Measurements from ENCODE around the gene NUP85. TPM values are rescaled to one million over a fixed set of nuclear protein-coding genes. Genes with fewer than 3 reads are reported as not detected.
A peak's percentile ranks its signal among the peaks of the same experiment; 100 is the strongest.

NUP85 gene
- total RNA-seq, 1 experiment from 2014 or later = 141 TPM

- Histone ChIP-seq H3K4me1 (ENCODE audit: control insufficient read depth, insufficient read depth, low read length) (0 out of 2 replicates have a peak, but pooled peaks cover 3% of the 10 kb centered on the region), H3K27me3 (ENCODE audit: control insufficient read depth, insufficient read depth, low read length) (no peaks in the 10 kb centered on the region), H3K36me3 (ENCODE audit: control insufficient read depth, insufficient read depth, low read length) (peaks cover 20% of the 10 kb centered on the region), H3K27ac (ENCODE audit: low read length) (no peak overlapping the region), H3K9me3 (ENCODE audit: control insufficient read depth, insufficient read depth, low read depth, low read length) (no peaks in the 10 kb centered on the region), H3K4me3 (ENCODE audit: low read depth in 2 of 2, low read length in 2 of 2) (no peak overlapping the region)
- DNase-seq (ENCODE audit: low read depth, low spot score) (no peak), ATAC-seq (peak; percentile 62)
- CTCF ChIA-PET = interaction anchor here (0.5 to 2.0 kb wide), 11 partner anchors 9 to 285 kb away, joined by 3 to 7 read pairs (median 4); partner anchors contain the start of genes LLGL2, MIF4GD and TMEM94
- BruUV-seq (replicated peaks) = no TSS peak
- no peak for TF ChIP-seq TCF7L2 (IDR thresholded peaks at IDR 0.05; ENCODE audit: low read depth, low read length)
- peak; percentile 93; the same call in 1 of the 2 replicates for TF ChIP-seq CTCF (IDR thresholded peaks at IDR 0.05)
- intact Hi-C loops (cut with micrococcal nuclease; ENCODE audit: unreplicated experiment) (no loop called here), in situ Hi-C loops (cut with HindIII; ENCODE audit: low pct_unique_long_range_greater_than_20kb, low sequenced_read_pairs) (no loop called here)
- POLR2A ChIA-PET = interaction anchor here (0.5 to 0.6 kb wide), 3 partner anchors 11 to 315 kb away, joined by 3 to 8 read pairs (median 4); no protein-coding TSS in a partner anchor
These were observed 35.1 kb downstream of the NUP85 start for GRCh38 chr17:75240394-75241142.

GRCh38 chr17:75241143-75241430 is 35.6 kb downstream of the NUP85 start:
- DNase-seq (ENCODE audit: low read depth, low spot score) (no peak), ATAC-seq (no peak)
- no peak overlapping the region for H3K27ac ChIP-seq (ENCODE audit: low read length)
- no peaks in the 10 kb centered on the region for H3K27me3 ChIP-seq (ENCODE audit: control insufficient read depth, insufficient read depth, low read length)
- H3K4me3 ChIP-seq (ENCODE audit: low read depth in 2 of 2, low read length in 2 of 2) = no peak overlapping the region
- in situ Hi-C loops (cut with HindIII; ENCODE audit: low pct_unique_long_range_greater_than_20kb, low sequenced_read_pairs) = no loop called here
- TF ChIP-seq SIN3A (IDR thresholded peaks at IDR 0.05; ENCODE audit: borderline replicate concordance, insufficient read depth, low read depth, low read length) (no peak), POLR2AphosphoS5 (IDR thresholded peaks at IDR 0.05; ENCODE audit: low read depth, low read length) (no peak), TCF7L2 (IDR thresholded peaks at IDR 0.05; ENCODE audit: low read depth, low read length) (no peak)
- POLR2A ChIA-PET = no interaction called here
- no TSS peak for BruUV-seq (replicated peaks)
- peaks cover 19% of the 10 kb centered on the region for H3K36me3 ChIP-seq (ENCODE audit: control insufficient read depth, insufficient read depth, low read length)
- intact Hi-C loops (cut with micrococcal nuclease; ENCODE audit: unreplicated experiment) = no loop called here
- H3K4me1 ChIP-seq (ENCODE audit: control insufficient read depth, insufficient read depth, low read length) = 0 out of 2 replicates have a peak, but pooled peaks cover 3% of the 10 kb centered on the region
- H3K9me3 ChIP-seq (ENCODE audit: control insufficient read depth, insufficient read depth, low read depth, low read length) = no peaks in the 10 kb centered on the region
- CTCF ChIA-PET = interaction anchor here (0.6 to 2.0 kb wide), 6 partner anchors 21 to 215 kb away, joined by 3 to 7 read pairs (median 4); partner anchors contain the start of genes MIF4GD and TMEM94

DNA sequence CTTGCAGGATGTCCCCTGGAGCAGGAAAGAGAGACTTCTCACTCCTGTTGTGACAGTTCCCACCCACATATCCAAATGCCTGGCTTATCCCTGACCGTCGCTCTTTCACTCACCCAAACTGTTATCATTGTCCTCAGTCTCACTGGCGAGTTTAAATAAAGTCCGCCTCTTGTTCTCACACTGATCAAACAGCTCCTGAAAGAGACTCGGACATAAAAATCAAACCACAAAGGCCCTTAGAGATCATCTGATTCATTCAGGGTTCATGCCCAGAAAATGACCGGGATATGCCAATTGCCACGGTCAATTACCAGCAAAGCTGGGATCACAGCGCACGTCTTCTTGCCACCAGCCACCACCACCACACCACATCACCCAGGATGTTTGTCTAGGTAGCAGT is 36.0 kb downstream of the NUP85 start:
- no peak overlapping the region for H3K4me3 ChIP-seq (ENCODE audit: low read depth in 2 of 2, low read length in 2 of 2)
- POLR2A ChIA-PET = no interaction called here
- no peak for DNase-seq (ENCODE audit: low read depth, low spot score)
- in situ Hi-C loops (cut with HindIII; ENCODE audit: low pct_unique_long_range_greater_than_20kb, low sequenced_read_pairs) = no loop called here
- BruUV-seq (replicated peaks) = no TSS peak
- H3K36me3 ChIP-seq (ENCODE audit: control insufficient read depth, insufficient read depth, low read length) = peaks cover 15% of the 10 kb centered on the region
- H3K27me3 ChIP-seq (ENCODE audit: control insufficient read depth, insufficient read depth, low read length) = no peaks in the 10 kb centered on the region
- CTCF ChIA-PET = interaction anchor here (0.6 kb wide), 1 partner anchor 11 kb away, joined by 7 read pairs; no protein-coding TSS in a partner anchor
- ATAC-seq = no peak
- H3K4me1 ChIP-seq (ENCODE audit: control insufficient read depth, insufficient read depth, low read length) = 0 out of 2 replicates have a peak, but pooled peaks cover 3% of the 10 kb centered on the region
- intact Hi-C loops (cut with micrococcal nuclease; ENCODE audit: unreplicated experiment) = no loop called here
- no peaks in the 10 kb centered on the region for H3K9me3 ChIP-seq (ENCODE audit: control insufficient read depth, insufficient read depth, low read depth, low read length)
- TF ChIP-seq, protein P1, sequence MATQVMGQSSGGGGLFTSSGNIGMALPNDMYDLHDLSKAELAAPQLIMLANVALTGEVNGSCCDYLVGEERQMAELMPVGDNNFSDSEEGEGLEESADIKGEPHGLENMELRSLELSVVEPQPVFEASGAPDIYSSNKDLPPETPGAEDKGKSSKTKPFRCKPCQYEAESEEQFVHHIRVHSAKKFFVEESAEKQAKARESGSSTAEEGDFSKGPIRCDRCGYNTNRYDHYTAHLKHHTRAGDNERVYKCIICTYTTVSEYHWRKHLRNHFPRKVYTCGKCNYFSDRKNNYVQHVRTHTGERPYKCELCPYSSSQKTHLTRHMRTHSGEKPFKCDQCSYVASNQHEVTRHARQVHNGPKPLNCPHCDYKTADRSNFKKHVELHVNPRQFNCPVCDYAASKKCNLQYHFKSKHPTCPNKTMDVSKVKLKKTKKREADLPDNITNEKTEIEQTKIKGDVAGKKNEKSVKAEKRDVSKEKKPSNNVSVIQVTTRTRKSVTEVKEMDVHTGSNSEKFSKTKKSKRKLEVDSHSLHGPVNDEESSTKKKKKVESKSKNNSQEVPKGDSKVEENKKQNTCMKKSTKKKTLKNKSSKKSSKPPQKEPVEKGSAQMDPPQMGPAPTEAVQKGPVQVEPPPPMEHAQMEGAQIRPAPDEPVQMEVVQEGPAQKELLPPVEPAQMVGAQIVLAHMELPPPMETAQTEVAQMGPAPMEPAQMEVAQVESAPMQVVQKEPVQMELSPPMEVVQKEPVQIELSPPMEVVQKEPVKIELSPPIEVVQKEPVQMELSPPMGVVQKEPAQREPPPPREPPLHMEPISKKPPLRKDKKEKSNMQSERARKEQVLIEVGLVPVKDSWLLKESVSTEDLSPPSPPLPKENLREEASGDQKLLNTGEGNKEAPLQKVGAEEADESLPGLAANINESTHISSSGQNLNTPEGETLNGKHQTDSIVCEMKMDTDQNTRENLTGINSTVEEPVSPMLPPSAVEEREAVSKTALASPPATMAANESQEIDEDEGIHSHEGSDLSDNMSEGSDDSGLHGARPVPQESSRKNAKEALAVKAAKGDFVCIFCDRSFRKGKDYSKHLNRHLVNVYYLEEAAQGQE (IDR thresholded peaks at IDR 0.05; ENCODE audit: insufficient read depth in 1 of 2, low read depth in 2 of 2, low read length in 1 of 2) = no peak
- no peak for TF ChIP-seq CTCF (IDR thresholded peaks at IDR 0.05)
- TF ChIP-seq POLR2AphosphoS5 (IDR thresholded peaks at IDR 0.05; ENCODE audit: low read depth, low read length) = no peak
- no peak for TF ChIP-seq TCF7L2 (IDR thresholded peaks at IDR 0.05; ENCODE audit: low read depth, low read length)
- no peak for TF ChIP-seq SIN3A (IDR thresholded peaks at IDR 0.05; ENCODE audit: borderline replicate concordance, insufficient read depth, low read depth, low read length)
- H3K27ac ChIP-seq (ENCODE audit: low read length) = no peak overlapping the region
